ENCODE data around the gene DPYSL4.

The DPYSL4 gene

DNA sequence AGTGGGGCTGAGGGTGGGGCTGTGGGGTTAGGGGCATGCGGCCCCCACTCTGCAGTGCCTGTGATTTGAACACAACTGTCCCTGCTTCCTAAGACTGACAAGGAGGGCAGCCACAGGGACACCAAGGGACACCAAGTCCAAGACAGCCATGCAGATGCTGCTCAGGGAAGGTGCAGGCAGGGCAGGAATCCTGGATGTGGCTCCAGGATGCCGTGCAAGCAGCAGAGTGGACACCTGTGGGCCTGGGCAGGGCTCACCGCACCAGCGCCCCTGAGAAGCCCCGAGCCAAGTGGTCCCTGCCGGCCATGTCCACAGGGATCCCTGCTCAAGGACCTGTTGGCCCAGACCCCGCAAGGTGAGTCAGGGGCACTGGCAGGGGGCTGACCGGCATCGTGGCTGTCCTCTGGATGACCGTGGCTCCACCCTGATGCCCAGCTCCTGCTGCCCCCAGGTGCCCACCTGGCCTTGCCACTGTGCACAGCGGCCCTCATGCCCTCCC is 62.5 kb downstream of the DPYSL4 start:
- H3K4me3 ChIP-seq (ENCODE audit: low read depth, low read length), result no peak overlapping the region
- no peaks in the 10 kb centered on the region for H3K27me3 ChIP-seq (replicated peaks)
- in situ Hi-C loops (cut with HindIII; ENCODE audit: low pct_ligation_motif_present, low sequenced_read_pairs), result no loop called here
- no peaks in the 10 kb centered on the region for H3K36me3 ChIP-seq (replicated peaks)
- no peak overlapping the region for H3K27ac ChIP-seq
- TF ChIP-seq CTCF (IDR thresholded peaks at IDR 0.05; ENCODE audit: low read depth, low read length, missing control alignments), result no peak
- DNase-seq, result no peak

DNA sequence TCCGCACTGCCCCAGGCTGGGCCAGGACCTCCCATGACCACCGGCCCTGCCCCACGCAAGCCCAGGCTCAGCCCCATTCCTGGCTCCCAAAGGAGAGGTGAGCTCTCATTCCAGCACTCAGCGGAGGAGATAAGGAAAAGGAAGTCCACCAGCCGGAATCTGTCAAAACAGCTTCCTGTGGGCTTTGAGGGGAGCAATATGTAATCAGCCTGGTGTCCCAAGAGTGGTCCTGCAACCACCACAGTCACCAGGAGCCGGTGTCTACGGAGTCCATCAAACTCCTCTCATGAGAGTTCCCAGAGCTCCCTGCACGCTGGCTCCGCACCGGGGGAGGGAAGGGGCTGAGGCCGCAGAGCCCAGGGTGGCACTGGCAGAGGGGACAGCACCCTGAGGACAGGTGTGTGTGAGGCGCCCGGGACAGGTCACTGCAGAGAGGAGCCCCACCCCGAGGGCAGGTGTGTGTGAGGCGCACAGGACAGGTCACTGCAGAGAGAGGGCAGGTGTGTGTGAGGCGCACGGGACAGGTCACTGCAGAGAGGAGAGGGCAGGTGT is 63.2 kb downstream of the DPYSL4 start:
- H3K27me3 ChIP-seq (replicated peaks), result no peaks in the 10 kb centered on the region
- in situ Hi-C loops (cut with HindIII; ENCODE audit: low pct_ligation_motif_present, low sequenced_read_pairs), result no loop called here
- DNase-seq, result no peak
- H3K4me3 ChIP-seq (ENCODE audit: low read depth, low read length), result no peak overlapping the region
- no peak for TF ChIP-seq CTCF (IDR thresholded peaks at IDR 0.05; ENCODE audit: low read depth, low read length, missing control alignments)
- H3K27ac ChIP-seq, result no peak overlapping the region
- no peaks in the 10 kb centered on the region for H3K36me3 ChIP-seq (replicated peaks)

DNA sequence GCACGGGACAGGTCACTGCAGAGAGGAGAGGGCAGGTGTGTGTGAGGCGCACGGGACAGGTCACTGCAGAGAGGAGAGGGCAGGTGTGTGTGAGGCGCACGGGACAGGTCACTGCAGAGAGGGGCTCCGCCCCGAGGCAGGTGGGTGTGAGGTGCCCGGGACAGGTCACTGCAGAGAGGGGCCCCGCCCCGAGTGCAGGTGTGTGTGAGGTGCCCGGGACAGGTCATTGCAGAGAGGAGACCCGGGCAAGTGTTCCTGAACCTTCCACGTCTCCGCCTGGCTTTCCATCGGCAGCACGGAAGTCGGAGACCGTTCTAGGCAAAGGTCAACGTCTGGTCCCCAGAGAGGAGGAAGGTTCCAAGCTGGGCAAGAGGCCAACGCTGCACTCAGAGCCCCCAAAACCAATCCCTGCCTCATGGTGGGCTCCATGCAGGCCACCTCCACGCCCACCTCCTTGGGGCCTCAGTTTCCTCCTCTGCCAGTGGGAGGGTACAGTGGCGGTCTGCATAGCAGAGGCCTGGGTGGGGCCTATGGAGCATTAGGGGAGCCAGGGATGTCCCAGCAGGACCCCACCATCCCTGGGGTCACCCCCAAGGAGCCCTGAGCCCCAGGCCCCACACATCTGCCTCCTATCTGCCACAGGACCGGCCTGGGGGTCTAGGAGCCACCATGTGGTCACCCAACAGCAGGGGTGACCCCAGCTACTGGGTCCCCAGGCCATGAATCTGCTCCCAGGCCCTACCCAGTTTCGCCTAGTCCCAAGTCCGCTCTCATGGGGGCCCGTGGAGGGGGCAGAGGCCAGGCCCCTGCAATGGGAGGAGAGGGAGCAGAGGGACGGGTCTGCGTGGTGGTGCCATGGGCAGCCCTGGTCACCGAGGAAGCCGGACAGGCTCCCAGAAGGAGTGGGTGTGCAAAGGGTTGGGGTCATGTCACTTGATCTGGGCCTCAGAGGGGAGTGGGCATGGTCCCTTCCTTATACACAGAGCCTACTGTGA is 64.0 kb downstream of the DPYSL4 start:
- DNase-seq, result no peak
- Histone ChIP-seq H3K36me3 (replicated peaks) (no peaks in the 10 kb centered on the region), H3K27me3 (replicated peaks) (no peaks in the 10 kb centered on the region), H3K4me3 (ENCODE audit: low read depth, low read length) (no peak overlapping the region), H3K27ac (no peak overlapping the region)
- no peak for TF ChIP-seq CTCF (IDR thresholded peaks at IDR 0.05; ENCODE audit: low read depth, low read length, missing control alignments)
- in situ Hi-C loops (cut with HindIII; ENCODE audit: low pct_ligation_motif_present, low sequenced_read_pairs), result no loop called here

DNA sequence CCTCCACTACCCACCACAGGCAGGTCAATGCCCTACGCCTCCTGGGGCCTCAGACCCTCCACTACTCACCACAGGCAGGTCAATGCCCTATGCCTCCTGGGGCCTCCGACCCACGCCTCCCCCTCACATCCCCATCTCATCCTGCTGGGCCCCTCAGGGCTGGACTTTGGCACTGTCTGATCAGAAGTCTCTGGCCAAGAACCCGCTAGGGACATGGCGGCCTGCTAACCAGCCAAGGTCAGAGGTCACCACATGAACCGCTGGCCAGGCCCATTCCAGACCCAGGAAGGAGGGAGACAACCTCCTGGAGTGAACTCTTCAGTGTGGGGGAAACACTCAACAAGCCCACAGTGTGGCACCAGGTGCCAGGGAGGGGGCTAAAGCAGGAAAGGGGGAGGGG is 65.2 kb downstream of the DPYSL4 start:
- Histone ChIP-seq H3K27me3 (replicated peaks) (no peaks in the 10 kb centered on the region), H3K27ac (no peak overlapping the region), H3K4me3 (ENCODE audit: low read depth, low read length) (no peak overlapping the region), H3K36me3 (replicated peaks) (no peaks in the 10 kb centered on the region)
- in situ Hi-C loops (cut with HindIII; ENCODE audit: low pct_ligation_motif_present, low sequenced_read_pairs), result no loop called here
- DNase-seq, result no peak
- TF ChIP-seq CTCF (IDR thresholded peaks at IDR 0.05; ENCODE audit: low read depth, low read length, missing control alignments), result no peak

- Histone ChIP-seq H3K36me3 (replicated peaks) (no peaks in the 10 kb centered on the region), H3K27ac (no peak overlapping the region), H3K27me3 (replicated peaks) (no peaks in the 10 kb centered on the region), H3K4me3 (ENCODE audit: low read depth, low read length) (no peak overlapping the region)
- in situ Hi-C loops (cut with HindIII; ENCODE audit: low pct_ligation_motif_present, low sequenced_read_pairs), result no loop called here
- DNase-seq, result no peak
- TF ChIP-seq CTCF (IDR thresholded peaks at IDR 0.05; ENCODE audit: low read depth, low read length, missing control alignments), result peak; percentile 40
Measured at GRCh38 chr10:132252412-132252811, 65.7 kb downstream of the DPYSL4 start.

Data from brain microvascular endothelial cell (primary cell).